Fibroblast of villous mesenchyme (primary cell): ENCODE results near the gene KCNMB1. TPM values are rescaled to one million over a fixed set of nuclear protein-coding genes. Genes with fewer than 3 reads are reported as not detected.

Source experiments
- DNase-seq: peaks from one replicate; pipeline ENCODE4 v3.0.0-alpha.2; 2010; ENCODE audit warnings: low read depth
- H3K4me3 ChIP-seq: 2 replicates; pipeline ENCODE4 v1.5.1; 2011; ENCODE audit warnings: low read depth, mild to moderate bottlenecking, low read length
- CTCF ChIP-seq: IDR thresholded peaks from 2 replicates; pipeline ENCODE4 v1.5.1; 2012; ENCODE audit warnings: low read depth, mild to moderate bottlenecking, low read length; ENCODE audit not compliant: insufficient read depth
- total RNA-seq: library from RNA; depleted of rRNA; stranded (reverse); fragments of >200 nt; gene quantifications from 2 replicates; pipeline ENCODE4 v1.2.3, GENCODE V29; 2012

The KCNMB1 gene
- total RNA-seq, 1 donor = not detected

- H3K4me3 ChIP-seq = no peak overlapping the region
- DNase-seq = no peak
- TF ChIP-seq CTCF = no peak
Measured at GRCh38 chr5:170353011-170353761, 36.0 kb downstream of the KCNMB1 start.

- TF ChIP-seq CTCF = peak; percentile 17
- H3K4me3 ChIP-seq = no peak overlapping the region
- no peak for DNase-seq
Measured at GRCh38 chr5:170348137-170348633, 41.0 kb downstream of the KCNMB1 start.

DNA sequence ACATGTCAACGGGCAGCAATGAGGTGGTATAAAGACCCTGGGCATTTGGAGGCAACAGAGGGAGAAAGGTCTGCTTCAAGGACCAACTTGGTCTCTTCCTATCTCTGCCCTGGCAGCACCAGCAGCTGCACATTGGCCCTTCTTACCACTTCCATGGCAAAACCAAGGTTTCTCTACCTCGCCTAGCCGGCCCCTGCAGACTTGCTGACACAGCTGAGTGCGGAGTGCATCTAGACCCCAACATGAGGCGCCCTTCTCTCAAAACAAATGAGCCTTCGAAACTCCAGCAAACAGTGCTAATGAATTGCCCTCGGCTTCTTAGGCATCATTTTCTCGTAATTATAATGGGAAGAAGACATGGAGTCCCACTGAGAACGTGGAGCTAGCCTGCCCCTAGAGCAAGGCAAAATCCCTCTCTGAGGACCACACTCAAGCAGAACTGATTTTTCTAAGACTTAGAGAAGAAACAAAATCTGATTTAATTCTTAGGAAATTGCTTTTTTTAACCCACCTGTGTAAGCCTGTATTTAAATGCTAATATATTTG is 42.1 kb downstream of the KCNMB1 start:
- DNase-seq = no peak
- no peak for TF ChIP-seq CTCF
- no peak overlapping the region for H3K4me3 ChIP-seq

- no peak overlapping the region for H3K4me3 ChIP-seq
- TF ChIP-seq CTCF = no peak
- DNase-seq = no peak
Measured at GRCh38 chr5:170345971-170346370, 43.2 kb downstream of the KCNMB1 start.

DNA sequence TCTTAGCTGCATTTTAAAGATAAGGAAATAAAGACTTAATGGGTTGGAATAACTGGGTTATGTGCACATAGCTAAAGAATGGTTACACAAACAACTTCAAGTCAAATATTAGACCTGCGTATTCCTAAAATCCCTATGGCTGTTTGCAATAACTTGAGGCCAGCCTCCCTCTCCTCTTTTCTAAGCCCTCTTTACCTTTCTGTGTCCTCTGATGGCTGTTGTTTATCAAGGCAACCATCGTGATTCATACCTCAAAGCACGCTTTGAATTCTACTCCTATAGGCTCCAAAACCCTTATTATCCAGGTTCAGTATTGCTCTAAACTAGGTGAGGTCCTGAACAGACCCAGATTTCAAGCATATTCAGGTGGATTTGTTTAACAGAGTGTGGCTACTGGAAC is 46.0 kb downstream of the KCNMB1 start:
- no peak for TF ChIP-seq CTCF
- H3K4me3 ChIP-seq = no peak overlapping the region
- DNase-seq = no peak

DNA sequence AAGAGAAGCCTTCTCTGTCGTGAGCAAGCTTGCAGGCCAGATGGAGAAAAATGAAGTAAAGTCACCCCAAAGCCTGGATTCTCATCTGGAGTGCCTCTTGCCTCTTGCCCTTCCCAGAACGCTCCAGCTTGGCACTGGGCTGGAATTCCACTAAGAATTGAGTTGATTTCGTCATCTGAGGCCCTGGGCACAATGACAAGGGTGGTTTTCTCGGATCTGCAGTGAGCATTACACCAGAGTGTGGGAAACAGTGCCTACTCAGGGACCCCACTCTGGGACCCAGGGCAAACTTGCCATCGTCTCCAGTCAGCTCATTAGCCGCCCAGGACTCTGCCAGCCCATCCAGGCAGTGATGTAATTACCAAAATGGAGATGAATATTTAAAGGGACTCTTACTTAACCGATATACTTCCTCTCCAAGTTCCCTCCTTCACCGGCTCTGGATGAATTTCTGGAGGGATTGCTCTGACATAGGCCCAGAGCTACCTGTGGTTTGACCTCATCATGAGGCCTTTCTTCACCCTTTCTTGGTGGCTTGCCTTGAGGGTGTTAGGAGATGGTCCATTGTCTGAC is 46.9 kb downstream of the KCNMB1 start:
- H3K4me3 ChIP-seq = no peak overlapping the region
- TF ChIP-seq CTCF = no peak
- no peak for DNase-seq
